Measurements from ENCODE around the gene CDH2. TPM values are rescaled to one million over a fixed set of nuclear protein-coding genes. Genes with fewer than 3 reads are reported as not detected.

The CDH2 gene
- polyA plus RNA-seq, 1 donor from 2014 or later: 199 TPM

DNA sequence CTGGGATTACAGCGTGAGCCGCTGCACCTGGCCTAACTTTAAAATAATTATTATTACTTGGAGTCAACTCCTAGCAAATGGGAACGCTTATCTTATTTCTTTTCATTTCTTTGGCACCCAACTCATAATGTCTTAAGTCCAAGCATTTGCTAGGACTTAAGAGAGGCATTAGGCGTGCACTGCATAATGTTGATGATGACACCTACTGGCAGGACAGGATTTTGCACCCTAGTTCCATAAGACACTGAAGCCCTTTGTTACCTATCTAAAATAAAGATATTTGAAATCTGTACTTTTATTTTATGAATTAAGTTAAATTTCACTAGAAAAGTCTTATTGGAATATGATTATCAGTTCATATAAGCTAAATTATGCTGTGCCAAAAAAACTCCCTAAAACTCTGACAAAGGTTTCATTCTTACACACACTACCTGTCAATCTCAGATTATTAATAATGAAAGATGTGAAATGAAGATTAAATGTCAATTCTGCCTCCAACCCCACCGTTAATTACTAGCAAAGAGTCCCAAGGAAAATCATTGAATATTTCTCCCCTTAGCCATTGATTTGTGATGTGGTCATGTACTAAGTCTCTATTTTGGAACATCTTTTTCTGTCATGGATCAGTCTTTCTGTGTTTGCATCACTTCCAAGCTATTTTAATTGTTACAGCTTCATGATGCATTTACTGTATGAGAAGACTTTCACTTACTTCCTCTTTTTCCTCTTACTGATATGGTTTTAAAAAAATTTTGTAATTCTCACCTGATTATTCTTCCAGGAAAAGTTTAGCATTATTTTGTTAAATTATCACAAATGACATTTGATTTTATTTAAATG, 12.7 kb upstream of the CDH2 start:
- no peak overlapping the region for H3K4me3 ChIP-seq (ENCODE audit: low read length)
- TF ChIP-seq TAF1 (IDR thresholded peaks at IDR 0.05; ENCODE audit: low read depth) (no peak), CTCF (IDR thresholded peaks at IDR 0.05; ENCODE audit: poor library complexity, severe bottlenecking) (no peak), SMC3 (conservative IDR thresholded peaks at IDR 0.05; ENCODE audit: poor library complexity) (no peak), MXI1 (conservative IDR thresholded peaks at IDR 0.05; ENCODE audit: poor library complexity, severe bottlenecking) (no peak), REST (IDR thresholded peaks at IDR 0.05; ENCODE audit: borderline replicate concordance) (no peak)
- H3F3A ChIP-seq (ENCODE audit: insufficient read depth, low read length, poor library complexity, severe bottlenecking): no peaks in the 10 kb centered on the region
- H3K9me3 ChIP-seq (ENCODE audit: low read length): no peaks in the 10 kb centered on the region
- no peak overlapping the region for H3K9ac ChIP-seq (ENCODE audit: low read length)
- no peak overlapping the region for H3K4me2 ChIP-seq (ENCODE audit: low read length)
- no peak overlapping the region for H2AFZ ChIP-seq (ENCODE audit: low read depth, low read length)
- no peaks in the 10 kb centered on the region for H3K27me3 ChIP-seq (ENCODE audit: insufficient read depth, low read depth, low read length)
- H3K79me2 ChIP-seq (replicated peaks; ENCODE audit: insufficient read depth, low read length): no peaks in the 10 kb centered on the region
- no peak overlapping the region for H3K27ac ChIP-seq (ENCODE audit: low read length)
- no peaks in the 10 kb centered on the region for H3K36me3 ChIP-seq (ENCODE audit: insufficient read depth, low read length)
- no peaks in the 10 kb centered on the region for H3K9me2 ChIP-seq (ENCODE audit: insufficient read depth, low read length)
- no peaks in the 10 kb centered on the region for H4K20me1 ChIP-seq (ENCODE audit: insufficient read depth)

GRCh38 chr18:28185121-28185520, 8.2 kb upstream of the CDH2 start:
- Histone ChIP-seq H3K9me2 (ENCODE audit: insufficient read depth, low read length) (no peaks in the 10 kb centered on the region), H3K9ac (ENCODE audit: low read length) (no peak overlapping the region), H3K4me3 (ENCODE audit: low read length) (no peak overlapping the region), H3K4me2 (ENCODE audit: low read length) (no peak overlapping the region), H3K27me3 (ENCODE audit: insufficient read depth, low read depth, low read length) (no peaks in the 10 kb centered on the region), H3F3A (ENCODE audit: insufficient read depth, low read length, poor library complexity, severe bottlenecking) (no peaks in the 10 kb centered on the region), H3K79me2 (replicated peaks; ENCODE audit: insufficient read depth, low read length) (peaks cover 16% of the 10 kb centered on the region), H2AFZ (ENCODE audit: low read depth, low read length) (no peak overlapping the region), H3K9me3 (ENCODE audit: low read length) (no peaks in the 10 kb centered on the region), H4K20me1 (ENCODE audit: insufficient read depth) (no peaks in the 10 kb centered on the region), H3K27ac (ENCODE audit: low read length) (no peak overlapping the region), H3K36me3 (ENCODE audit: insufficient read depth, low read length) (no peaks in the 10 kb centered on the region)
- TF ChIP-seq RAD21 (conservative IDR thresholded peaks at IDR 0.05): no peak
- TF ChIP-seq EP300 (conservative IDR thresholded peaks at IDR 0.05; ENCODE audit: poor library complexity, severe bottlenecking): no peak
- no peak for TF ChIP-seq REST (IDR thresholded peaks at IDR 0.05; ENCODE audit: borderline replicate concordance)
- no peak for TF ChIP-seq MXI1 (conservative IDR thresholded peaks at IDR 0.05; ENCODE audit: poor library complexity, severe bottlenecking)
- no peak for TF ChIP-seq TAF1 (IDR thresholded peaks at IDR 0.05; ENCODE audit: low read depth)
- TF ChIP-seq CTCF (IDR thresholded peaks at IDR 0.05; ENCODE audit: poor library complexity, severe bottlenecking): no peak
- TF ChIP-seq SMC3 (conservative IDR thresholded peaks at IDR 0.05; ENCODE audit: poor library complexity): no peak
- TF ChIP-seq POLR2AphosphoS5 (IDR thresholded peaks at IDR 0.05): no peak
- no peak for TF ChIP-seq EZH2 (IDR thresholded peaks at IDR 0.05; ENCODE audit: borderline replicate concordance, insufficient read depth, low read length, poor library complexity, severe bottlenecking)
